Keratinocyte (primary cell): Measurements from ENCODE around the gene ZNF516.

Experiments used
- CTCF ChIP-seq, 3 experiments: IDR thresholded peaks in 1 of 3; conservative IDR thresholded peaks in 1 of 3; optimal IDR thresholded peaks in 1 of 3; 2 replicates in 2 of 3; 3 replicates in 1 of 3; pipeline versions ENCODE3 to v1.5.1; 2011; ENCODE audit warnings: low read length in 3 of 3, mild to moderate bottlenecking in 3 of 3, moderate library complexity in 2 of 3, control low read depth in 1 of 3, inconsistent platforms in 1 of 3; ENCODE audit not compliant: insufficient read depth in 2 of 3; ENCODE audit errors: extremely low read depth in 1 of 3
- EZH2 ChIP-seq: IDR thresholded peaks from one replicate; pipeline ENCODE4 v1.6.1; 2012; ENCODE audit warnings: inconsistent platforms, mild to moderate bottlenecking, low read length, moderate library complexity

- TF ChIP-seq CTCF (optimal IDR thresholded peaks at IDR 0.05 in 1 of 3, IDR thresholded peaks at IDR 0.05 in 1 of 3, conservative IDR thresholded peaks at IDR 0.05 in 1 of 3; ENCODE audit: extremely low read depth in 1 of 3, insufficient read depth in 2 of 3, low read length in 3 of 3) (no peak), EZH2 (no peak)
These were observed 50.5 kb downstream of the ZNF516 start for GRCh38 chr18:76444446-76445105.
